Lung microvascular endothelial cell (primary cell): ENCODE data around the gene GOLGA3. TPM values are rescaled to one million over a fixed set of nuclear protein-coding genes. Genes with fewer than 3 reads are reported as not detected.
"Not testable (repeated sequence)": the region's sequence is repeated elsewhere in the genome, so short reads cannot be mapped to it uniquely, and the experiment has no call there.

Experiments used
- DNase-seq, 2 donors: peaks; one replicate each; pipeline versions ENCODE4 v3.0.0 to v3.0.0-alpha.2; 2010; ENCODE audit warnings: low read depth in 2 of 2
- total RNA-seq: library from RNA; depleted of rRNA; stranded (reverse); fragments of >200 nt; gene quantifications from 2 replicates; pipeline ENCODE4 v1.2.1, GENCODE V29; 2014

Gene GOLGA3
- total RNA-seq, 1 donor from 2014 or later, result 70.0 TPM

DNA sequence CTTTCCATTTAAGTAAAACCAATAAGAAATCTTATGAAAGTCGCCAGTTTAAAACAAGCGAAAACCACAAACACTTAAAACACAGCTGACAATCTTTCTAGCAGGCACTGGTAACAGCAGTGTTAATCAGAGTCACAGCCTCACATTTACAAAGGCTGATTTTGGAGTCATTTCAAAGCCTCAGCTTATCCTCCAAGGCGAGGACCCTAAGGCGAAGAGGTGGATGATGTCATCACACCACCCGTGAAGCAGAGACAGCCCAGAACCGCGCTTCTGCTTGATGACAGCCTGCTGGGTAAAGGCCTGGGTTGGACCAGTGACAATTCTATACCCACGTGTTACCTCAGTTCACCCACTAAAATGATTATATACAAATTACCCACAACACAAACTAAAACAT, 10.1 kb downstream of the GOLGA3 start:
- DNase-seq, result no peak

DNA sequence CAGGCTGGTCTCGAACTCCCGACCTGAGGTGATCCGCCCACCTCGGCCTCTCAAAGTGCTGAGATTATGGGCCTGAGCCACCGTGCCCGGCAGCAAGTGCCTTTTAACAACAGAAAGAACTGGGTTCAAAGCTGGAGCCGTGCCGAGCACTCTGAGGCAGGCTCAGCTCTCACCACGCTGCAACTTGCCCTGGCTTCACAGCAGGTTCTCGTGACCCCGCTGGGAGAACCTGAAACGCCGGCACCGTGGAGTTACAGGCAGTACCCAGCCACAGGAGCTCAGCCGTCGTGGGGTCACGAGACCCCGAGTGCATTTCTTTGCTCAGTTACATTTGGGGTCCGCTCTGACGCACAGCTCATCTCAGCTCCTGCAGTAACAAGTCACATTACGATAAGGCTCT, 14.4 kb downstream of the GOLGA3 start:
- no peak for DNase-seq

DNA sequence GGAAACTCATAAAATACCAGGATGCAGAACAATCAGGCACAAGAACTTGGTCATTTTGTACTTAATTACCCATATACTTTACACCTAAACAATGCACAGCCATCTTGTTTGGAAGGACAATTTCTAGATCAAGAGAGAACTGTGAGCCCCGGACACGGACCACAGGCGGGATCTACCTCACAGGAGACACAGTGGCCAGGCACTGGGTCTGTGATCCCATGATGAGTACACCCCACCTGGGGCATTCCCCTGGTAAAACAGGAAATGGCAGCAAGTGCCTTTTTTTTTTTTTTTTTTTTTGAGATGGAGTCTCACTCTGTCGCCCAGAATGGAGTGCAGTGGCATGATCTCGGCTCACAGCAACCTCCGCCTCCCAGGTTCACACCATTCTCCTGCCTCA, 15.2 kb downstream of the GOLGA3 start:
- DNase-seq, result no peak

DNA sequence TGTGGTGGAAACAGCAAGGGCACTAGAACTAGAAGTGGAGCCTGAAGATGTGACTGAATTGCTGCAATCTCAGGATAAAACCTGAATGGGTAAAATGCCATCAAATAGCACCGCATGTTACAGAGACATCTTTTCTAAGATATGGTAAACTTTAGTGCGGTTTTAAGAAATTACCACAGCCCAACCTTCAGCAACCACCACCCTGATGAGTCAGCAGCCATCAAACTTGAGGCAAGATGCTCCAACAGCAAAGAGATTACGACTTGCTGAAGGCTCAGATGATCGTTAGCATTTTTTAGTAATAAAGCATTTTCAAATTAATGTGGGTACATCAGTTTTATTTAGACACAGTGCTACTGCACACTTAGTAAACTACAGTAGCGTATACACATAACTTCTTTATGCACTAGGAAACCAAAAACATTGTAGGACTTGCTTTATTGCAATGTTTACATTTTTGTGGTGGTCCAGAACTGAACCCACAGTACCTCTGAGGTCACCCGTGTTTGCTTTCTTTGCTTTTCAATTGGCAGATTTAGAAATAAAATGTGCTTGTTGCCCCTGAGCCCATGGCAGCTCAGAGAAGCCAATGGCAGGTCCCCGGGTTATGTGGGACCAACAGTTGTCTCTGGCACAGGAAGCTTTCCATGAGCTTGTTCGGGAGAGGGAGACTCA, 15.9 kb downstream of the GOLGA3 start:
- DNase-seq, result no peak

DNA sequence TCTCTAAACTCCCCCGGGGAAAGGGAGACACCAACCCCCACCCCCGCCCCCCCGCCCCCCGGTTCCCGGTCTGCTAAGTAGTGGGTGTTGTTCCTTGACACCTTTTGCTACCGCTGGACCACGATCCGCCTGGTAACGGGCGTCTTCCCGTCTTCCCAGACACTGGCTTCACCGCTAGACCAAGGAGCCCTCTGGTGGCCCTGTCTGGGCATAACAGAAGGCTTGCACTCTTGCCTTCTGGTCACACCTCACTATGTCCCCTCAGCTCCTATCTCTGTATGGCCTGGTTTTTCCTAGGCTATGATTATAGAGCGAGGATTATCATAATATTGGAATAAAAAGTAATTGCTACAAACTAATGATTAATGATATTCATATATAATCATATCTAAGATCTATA, 19.3 kb downstream of the GOLGA3 start:
- peak in 1 of 2 donors; percentile 40 for DNase-seq

DNA sequence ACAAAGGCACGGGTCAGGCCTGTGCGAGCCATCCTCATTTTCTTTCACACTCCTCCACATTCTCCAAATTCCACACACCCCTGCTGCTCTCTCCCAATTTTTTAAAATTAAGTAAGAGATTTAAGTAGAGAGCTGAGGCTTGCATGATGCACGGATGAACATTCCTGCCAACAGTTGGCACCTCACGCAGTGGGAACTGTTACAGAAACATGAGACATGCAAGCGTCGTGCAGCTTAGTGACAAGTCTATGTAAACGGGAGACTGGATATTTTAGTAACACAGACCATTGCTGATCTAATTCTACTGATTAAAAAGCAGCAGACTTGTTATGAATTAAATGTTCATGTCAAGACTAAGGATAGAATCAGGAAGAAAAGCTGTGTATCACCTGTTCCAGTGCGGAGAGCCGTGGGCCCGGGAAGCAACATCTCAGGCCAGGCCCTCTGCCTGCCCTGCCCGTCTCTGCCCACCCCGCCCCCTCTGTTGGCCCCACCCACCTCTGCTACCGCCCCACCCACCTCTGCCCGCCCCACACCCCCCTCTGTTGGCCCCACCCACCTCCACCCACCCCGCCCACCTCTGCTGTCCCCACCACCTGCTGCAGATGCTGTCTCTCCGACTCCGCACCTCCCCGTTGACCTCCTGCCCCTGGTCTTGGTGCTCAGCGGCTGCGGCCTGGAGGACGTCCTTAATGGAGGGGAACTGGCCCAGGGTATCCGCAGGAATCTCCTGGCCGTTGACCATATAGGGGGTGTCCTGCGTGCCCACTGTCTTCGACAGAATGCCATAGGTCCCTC, 21.2 kb downstream of the GOLGA3 start:
- DNase-seq, result no peak

DNA sequence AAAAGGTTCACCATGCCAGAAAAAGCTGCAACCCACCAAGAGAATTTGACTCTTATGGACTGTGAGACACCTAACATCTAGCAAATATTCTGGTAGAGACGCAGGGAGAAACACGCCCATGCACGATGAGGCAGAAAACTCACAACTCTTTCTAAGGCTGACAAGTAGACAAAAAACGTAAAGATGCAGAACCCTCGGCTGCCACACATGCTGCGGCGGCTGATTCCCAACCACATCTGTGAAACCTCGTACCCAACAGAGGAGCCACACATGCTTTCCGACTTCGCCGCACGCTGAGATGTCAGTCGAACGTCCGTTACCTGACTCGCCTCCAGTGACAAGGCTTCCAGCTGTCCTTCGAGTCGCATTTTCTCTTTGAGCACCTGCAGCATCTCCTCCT, 21.8 kb downstream of the GOLGA3 start:
- no peak for DNase-seq

DNA sequence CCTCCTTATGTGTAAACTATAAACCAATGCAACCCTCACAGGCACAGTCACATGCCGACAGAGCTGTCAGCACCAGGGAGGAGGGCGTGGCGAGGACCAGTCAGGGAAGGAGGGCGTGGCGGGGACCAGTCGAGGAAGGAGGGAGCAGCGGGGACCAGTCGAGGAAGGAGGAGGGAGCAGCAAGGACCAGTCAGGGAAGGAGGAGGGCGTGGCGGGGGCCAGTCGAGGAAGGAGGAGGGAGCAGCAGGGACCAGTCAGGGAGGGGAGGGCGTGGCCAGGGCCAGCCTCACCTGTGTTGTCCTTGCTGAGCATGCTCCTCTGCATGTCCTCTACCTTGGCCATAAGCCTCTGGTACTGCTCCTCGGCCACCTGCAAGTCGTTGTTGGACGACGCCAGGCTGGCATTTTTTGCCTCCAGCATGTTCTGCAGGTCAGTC, 24.2 kb downstream of the GOLGA3 start:
- DNase-seq, result no peak

DNA sequence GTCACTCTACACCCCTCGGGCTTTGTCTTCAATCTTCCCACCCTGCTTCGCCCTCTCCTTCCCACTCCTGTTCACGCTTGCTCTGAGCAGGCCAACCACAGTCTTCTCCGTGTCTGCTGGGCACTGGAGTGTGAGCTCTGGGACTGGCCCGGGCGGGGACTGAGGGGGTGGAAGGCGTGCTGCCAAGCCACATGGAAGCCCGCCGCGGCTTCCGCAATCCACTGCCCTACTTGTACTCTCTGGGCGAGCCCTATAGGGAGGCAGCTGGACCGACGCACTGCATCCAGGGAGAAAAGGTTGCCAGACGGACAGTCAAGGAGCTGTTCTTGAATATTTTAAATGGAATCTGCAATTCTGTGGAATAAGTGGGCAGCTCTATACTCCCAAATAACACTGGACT, 24.8 kb downstream of the GOLGA3 start:
- no peak for DNase-seq

DNA sequence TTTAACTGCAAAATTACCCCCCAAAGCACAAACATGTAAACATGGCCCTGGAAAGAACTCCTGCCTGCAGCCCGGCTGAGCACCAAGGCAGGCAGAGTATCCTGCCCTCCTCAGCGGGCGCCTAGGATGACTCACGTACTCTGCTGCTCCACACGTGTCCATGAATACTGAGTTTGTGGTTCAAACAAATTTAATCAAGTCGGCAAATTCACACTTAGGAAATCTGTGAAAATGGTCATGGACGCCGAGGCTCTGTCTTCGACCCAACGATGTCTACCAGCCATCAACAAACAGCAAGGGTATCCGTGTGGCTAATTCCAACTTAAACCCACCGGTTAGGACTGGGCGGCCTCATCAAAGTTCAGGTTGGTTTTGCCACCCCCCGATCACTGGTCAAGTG, 25.5 kb downstream of the GOLGA3 start:
- DNase-seq, result no peak

DNA sequence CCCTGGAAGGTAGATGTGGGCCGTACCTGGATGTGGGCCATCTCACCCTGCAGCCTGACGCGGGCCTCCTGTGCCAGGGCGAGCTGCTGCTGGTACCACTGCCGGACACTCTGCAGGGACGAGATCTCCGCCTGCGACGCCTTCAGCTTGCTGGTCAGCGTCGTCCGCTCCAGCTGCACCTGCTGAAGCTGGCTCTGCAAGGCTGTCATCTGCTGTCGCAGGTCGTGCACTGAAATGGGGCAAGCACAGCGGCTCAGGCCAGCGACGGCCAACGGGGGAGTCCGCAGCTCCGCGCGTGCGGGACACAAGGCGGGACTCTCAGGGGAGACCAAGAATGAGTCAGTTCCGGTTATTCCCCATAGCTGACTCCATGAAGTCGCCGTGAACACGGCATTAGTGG, 26.9 kb downstream of the GOLGA3 start:
- no peak for DNase-seq

DNA sequence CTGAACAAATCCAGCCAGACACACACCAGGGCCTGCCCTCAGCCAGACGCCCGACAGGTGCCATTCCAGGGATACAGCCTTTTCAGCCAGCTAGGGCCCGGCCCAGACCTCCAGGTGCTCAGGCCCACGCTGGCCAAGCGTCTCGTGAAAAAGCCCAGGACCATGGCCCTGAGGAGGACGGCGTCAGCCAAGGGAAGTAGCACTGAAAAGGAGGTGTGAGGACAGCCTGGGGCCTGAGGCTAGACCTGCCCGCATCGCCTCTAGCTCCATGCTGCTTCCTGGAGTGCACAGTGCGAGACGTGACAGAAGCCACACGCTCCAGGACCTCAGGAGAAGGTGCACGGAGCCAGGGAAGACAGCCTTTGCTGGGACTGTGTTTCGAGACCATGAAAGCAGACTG, 29.8 kb downstream of the GOLGA3 start:
- no peak for DNase-seq

DNA sequence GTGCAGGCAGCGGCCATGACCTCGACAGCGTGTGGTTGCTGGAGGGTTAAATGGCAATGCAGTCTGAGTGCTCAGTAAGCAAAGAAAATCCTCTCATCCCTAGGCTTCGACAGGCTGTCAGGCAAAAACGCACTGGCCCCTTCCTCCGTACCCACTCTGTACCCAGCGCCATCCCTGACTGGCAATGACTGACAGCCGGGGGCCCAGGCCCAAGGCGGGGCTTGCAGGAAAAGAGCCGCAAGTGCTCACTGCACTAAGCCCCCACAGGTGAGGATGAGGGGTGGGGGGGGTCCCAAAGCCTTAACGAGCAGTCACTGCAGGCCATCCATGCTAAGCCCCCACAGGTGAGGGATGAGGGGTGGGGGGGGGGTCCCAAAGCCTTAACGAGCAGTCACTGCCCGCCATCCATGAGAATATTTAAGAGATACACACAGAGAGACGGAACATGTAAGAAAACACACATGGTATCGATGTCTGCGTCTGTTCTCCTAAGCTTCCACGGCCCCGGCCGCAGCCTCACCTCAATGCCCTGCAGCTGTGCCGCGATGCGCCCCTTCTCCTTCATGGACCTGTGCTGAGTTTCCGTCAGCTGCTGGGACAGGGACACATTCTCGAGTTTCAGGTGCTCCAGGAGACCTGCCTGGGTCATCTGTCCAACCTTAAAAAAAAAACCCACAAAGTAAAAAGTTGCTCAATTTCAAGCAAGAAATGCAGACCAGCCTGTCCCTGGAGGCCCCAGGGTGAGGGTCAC, 30.7 kb downstream of the GOLGA3 start:
- no peak for DNase-seq

DNA sequence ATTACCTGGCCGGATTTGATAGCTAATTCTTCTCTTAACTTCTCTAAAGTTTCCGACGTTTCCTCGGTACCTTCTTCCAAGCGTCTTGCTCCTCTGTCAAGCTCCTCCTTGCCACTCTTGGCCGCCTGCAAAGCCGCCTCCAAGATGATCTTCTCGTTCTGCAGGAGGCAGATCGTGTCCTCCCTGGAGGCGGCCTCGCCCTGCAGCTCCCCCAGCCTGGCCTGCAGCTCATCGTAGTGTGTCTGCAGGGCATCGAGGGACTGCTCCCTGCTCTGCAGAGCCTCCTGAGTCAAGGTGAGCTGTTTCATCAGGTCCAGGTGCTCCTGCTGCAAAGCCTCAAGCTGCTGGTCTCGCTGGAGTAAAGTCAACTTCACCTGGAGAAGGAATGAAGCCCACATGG, 32.8 kb downstream of the GOLGA3 start:
- no peak for DNase-seq

DNA sequence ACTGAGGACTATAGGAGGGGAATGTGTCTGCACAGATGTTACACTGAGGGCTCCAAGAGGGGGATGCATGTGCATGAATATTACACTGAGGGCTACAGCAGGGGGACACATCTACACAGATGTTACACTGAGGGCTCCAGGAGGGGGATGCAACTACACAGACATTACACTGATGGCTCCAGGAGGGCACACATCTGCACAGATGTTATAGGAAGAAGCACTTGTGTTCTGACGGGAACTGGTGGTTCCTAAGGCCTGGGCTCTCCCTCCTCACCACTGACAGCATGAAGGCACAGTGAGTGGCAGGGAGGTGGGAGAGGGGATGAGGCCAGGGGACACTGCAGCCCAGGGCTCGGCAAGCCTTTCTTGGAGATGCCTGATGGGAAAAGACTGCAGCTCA, 36.7 kb downstream of the GOLGA3 start:
- DNase-seq, result not testable (repeated sequence)

DNA sequence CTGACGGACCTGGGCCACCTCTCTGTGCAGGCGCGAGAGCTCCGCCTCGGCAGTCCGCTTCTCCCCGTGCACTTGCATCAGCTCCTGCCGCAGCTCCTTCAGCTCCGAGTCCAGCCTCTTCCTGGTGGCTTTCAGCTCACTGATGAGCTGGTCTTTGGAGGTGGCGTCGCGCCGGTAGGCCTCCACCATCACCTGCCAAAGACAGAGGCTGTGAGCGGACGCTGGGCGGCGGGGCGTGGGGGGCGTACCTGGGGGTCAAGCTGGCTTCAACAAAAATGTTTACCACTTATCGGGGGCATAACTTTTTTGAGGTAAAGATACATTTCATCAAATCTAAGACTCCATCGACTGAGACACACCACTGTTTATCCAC, 39.6 kb downstream of the GOLGA3 start:
- DNase-seq, result no peak

DNA sequence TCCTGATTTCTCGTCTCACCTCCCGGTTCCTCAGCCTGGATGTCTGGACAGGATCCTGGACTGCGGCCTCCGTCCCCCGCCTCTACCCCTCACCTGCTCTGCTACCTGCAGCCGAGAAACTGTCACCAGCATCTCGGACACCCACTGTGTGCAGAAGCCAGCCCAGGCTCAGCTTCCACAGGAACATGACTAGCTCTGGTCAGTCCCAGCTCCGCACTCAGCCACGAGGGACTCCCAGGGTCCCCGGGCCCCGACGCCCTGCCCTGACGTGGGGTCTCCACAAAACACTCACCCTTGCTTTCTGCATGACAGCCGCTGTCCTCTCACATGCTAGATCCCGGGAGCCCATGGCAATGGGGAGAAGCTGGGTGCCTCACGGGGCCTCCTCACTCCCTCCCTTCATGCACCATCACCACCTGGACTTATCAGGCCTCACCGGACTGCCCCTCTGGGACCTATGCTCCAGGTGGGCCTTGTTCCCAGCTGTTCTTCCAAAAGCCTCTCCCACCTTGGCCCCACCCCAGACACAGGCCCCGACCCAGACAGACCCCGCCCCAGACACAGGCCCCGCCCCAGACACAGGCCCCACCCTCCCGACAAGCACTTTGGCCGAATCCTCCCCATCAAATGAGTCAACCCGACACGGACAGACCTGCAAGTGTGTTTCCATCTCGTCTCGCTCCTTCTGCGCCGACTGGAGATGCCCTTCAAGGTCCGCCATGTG, 40.1 kb downstream of the GOLGA3 start:
- DNase-seq, result no peak

DNA sequence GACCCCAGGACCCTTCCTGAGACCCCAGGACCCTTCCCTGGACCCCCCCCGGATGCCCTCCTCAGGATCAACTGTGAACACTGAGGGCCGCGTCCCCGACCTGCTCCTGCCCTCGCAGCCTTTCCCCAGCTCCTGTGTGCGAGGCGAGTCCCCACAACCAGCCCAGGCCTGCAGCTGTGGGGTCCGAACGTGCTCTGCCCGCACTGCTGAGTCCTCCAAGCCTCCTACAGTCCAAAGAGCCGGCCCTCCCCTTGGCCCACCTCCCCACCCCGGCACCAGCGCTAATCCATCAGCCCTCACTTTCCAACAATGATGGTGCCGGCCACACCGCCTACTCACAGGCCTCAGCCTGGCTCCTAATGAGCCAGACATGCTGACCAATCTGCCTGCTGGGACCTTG, 40.8 kb downstream of the GOLGA3 start:
- DNase-seq, result no peak

DNA sequence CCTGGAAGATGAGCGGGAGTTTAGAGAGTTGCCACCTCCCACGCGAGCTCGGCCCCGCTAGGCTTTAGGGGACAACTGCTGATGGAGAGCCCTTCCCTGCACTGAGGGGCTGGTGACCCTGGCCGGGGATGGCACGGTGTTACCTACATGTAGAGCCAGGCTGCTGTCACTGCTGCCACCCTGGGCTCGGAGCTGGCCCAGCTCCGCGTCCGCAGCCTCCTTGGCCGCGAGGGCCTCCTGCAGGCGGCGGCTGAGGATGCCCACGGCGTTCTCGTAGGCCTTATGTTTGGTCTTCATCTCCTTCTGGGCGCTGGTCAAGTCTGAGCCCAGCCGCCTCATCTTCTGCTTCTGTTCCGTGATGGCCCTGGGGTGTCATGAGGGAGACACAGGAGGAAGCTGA, 42.5 kb downstream of the GOLGA3 start:
- no peak for DNase-seq

DNA sequence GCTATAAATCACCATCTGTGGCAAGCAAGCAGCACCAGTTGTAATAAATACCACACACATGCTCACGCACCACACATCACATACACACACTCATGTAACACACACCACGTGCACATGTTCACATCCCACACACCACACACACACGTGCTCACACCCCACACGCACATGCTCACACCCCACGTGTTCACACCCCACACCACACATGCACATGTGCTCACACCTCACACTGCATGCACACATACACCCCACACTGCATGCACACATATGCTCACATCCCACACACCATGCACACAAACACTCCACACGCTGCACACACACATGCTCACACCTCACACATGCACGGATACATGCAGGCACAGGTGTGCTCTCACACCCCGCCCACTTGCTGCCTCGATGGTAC, 44.1 kb downstream of the GOLGA3 start:
- no peak for DNase-seq

DNA sequence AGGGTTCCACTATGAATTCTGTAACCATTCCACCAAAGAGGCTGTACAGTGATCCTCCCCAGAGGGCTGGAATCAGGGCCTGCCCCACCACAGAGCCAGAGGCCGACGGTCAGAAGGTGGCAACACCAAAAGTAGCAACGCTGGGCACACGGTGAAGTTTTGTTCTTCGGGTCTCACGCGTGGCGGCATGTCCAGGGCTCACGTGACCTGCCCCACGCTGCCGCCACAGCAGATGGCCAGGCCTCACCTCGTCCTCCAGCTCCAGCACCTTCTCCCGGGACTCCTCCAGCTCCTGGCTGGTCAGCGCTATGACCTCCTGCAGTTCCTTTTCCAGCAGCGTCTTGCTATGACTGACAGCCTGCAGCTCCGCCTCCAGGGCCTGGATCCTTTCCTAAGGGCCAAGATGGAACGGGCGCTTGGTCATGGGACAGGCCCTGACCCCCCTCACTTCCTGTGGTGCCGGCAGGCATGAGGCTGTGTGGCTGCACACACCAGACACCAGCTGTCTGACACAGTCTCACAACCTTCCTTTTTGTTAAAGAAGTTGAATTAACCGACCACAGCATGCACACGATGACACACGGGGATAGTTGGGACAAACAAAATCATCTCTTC, 44.6 kb downstream of the GOLGA3 start:
- DNase-seq, result peak in 1 of 2 donors; percentile 35
